Endothelial cell (in vitro differentiated cells): ENCODE data around the gene MAP2K5. TPM values are rescaled to one million over a fixed set of nuclear protein-coding genes. Genes with fewer than 3 reads are reported as not detected.

Experiments used
- DNase-seq: peaks from one replicate; pipeline ENCODE4 v3.0.0; 2021; ENCODE audit warnings: low spot score
- H3K27ac Mint-ChIP-seq: one replicate; pipeline ENCODE4 v1.8.0; 2021; ENCODE audit warnings: mixed read lengths, inconsistent platforms; ENCODE audit not compliant: unreplicated experiment
- H3K27me3 Mint-ChIP-seq: one replicate; pipeline ENCODE4 v1.8.0; 2021; ENCODE audit warnings: mild to moderate bottlenecking, moderate library complexity, mixed read lengths, inconsistent platforms; ENCODE audit not compliant: unreplicated experiment
- H3K36me3 Mint-ChIP-seq: one replicate; pipeline ENCODE4 v1.8.0; 2021; ENCODE audit warnings: mild to moderate bottlenecking, low read depth, mixed read lengths, inconsistent platforms; ENCODE audit not compliant: unreplicated experiment
- H3K4me1 Mint-ChIP-seq: one replicate; pipeline ENCODE4 v1.8.0; 2021; ENCODE audit warnings: mild to moderate bottlenecking, mixed read lengths, inconsistent platforms; ENCODE audit not compliant: unreplicated experiment
- H3K4me3 Mint-ChIP-seq: one replicate; pipeline ENCODE4 v1.8.0; 2021; ENCODE audit warnings: mild to moderate bottlenecking, mixed read lengths, inconsistent platforms; ENCODE audit not compliant: unreplicated experiment
- H3K9me3 Mint-ChIP-seq: one replicate; pipeline ENCODE4 v1.8.0; 2021; ENCODE audit warnings: mixed read lengths, inconsistent platforms; ENCODE audit not compliant: unreplicated experiment
- total RNA-seq: library from RNA; stranded (reverse); fragmentation: NEBNext Ultra II Directional; extraction: Animal tissue kit (Norgen Biotek cat#: 25700); gene quantifications from one replicate; pipeline ENCODE4 v1.2.1, GENCODE V29; 2021; ENCODE audit not compliant: unreplicated experiment
- TF ChIP-seq, protein P1 (sequence below): fragments of 200-600 bp; sonication (generic); IDR thresholded peaks from one replicate; pipeline ENCODE4 v1.5.0; 2021; ENCODE audit warnings: antibody characterized with exemption; ENCODE audit not compliant: unreplicated experiment

MAP2K5 gene
- total RNA-seq, 1 donor from 2014 or later = 22.2 TPM

DNA sequence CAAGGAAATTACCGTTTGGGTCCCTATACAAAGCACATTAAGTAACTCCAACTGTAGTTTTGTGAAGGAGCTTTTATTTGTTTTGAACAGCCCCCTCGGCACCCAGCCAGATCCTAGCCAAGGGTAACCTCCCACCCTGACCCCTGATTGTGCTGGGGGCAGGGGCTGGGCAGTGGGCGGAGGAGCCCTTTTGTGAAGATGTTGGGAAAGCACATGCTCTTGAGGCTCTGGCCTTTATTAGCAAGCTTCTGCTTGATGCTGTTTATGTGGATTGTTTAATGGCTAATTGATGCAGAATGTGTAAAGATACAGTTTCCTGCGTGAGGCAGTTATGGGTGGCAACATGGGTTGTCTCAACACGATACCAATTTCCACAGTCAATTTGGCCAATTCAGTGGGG, 136.5 kb downstream of the MAP2K5 start:
- Mint-ChIP-seq H3K27me3 (no peaks in the 10 kb centered on the region), H3K9me3 (no peaks in the 10 kb centered on the region), H3K4me3 (no peak overlapping the region), H3K27ac (no peak overlapping the region), H3K4me1 (no peaks in the 10 kb centered on the region), H3K36me3 (peaks cover 6% of the 10 kb centered on the region)
- DNase-seq = no peak
- TF ChIP-seq, protein P1, sequence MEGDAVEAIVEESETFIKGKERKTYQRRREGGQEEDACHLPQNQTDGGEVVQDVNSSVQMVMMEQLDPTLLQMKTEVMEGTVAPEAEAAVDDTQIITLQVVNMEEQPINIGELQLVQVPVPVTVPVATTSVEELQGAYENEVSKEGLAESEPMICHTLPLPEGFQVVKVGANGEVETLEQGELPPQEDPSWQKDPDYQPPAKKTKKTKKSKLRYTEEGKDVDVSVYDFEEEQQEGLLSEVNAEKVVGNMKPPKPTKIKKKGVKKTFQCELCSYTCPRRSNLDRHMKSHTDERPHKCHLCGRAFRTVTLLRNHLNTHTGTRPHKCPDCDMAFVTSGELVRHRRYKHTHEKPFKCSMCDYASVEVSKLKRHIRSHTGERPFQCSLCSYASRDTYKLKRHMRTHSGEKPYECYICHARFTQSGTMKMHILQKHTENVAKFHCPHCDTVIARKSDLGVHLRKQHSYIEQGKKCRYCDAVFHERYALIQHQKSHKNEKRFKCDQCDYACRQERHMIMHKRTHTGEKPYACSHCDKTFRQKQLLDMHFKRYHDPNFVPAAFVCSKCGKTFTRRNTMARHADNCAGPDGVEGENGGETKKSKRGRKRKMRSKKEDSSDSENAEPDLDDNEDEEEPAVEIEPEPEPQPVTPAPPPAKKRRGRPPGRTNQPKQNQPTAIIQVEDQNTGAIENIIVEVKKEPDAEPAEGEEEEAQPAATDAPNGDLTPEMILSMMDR = no peak

- Mint-ChIP-seq H3K4me3 (no peak overlapping the region), H3K4me1 (no peaks in the 10 kb centered on the region), H3K36me3 (peaks cover 6% of the 10 kb centered on the region), H3K27ac (no peak overlapping the region), H3K27me3 (no peaks in the 10 kb centered on the region), H3K9me3 (no peaks in the 10 kb centered on the region)
- TF ChIP-seq, protein P1 = no peak
- DNase-seq = no peak
Observed at GRCh38 chr15:67680641-67681040, 138.1 kb downstream of the MAP2K5 start.

GRCh38 chr15:67685008-67685599, 142.6 kb downstream of the MAP2K5 start:
- Mint-ChIP-seq H3K36me3 (peaks cover 6% of the 10 kb centered on the region), H3K4me3 (no peak overlapping the region)

DNA sequence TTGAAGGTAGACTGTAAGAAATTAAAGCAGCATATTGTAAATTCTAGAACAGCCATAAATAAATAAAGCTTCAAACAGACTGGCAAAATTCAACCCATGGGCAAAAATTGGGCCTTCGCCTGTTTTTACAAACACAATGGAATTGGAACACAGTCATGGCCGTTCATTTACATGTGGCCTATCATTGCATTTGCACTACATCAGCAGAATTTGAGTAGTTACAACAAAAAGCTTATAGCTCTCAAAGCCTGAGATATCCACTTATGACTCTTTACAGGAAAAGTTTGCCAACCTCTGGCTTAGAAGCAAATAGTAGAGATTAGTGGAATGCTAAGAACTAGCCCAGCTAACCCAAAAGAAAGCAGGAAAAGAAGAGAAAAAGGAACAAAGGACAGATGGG, 143.2 kb downstream of the MAP2K5 start:
- Mint-ChIP-seq H3K4me1 (no peaks in the 10 kb centered on the region), H3K27me3 (no peaks in the 10 kb centered on the region), H3K27ac (no peak overlapping the region), H3K9me3 (no peaks in the 10 kb centered on the region), H3K4me3 (no peak overlapping the region), H3K36me3 (peaks cover 6% of the 10 kb centered on the region)
- TF ChIP-seq, protein P1 = no peak
- no peak for DNase-seq

More at GRCh38 chr15:67685008-67685599, 142.6 kb downstream of the MAP2K5 start:
- Mint-ChIP-seq H3K4me1 (no peaks in the 10 kb centered on the region), H3K27me3 (no peaks in the 10 kb centered on the region), H3K9me3 (no peaks in the 10 kb centered on the region), H3K27ac (no peak overlapping the region)
- TF ChIP-seq, protein P1 = no peak
- DNase-seq = no peak

- no peak overlapping the region for H3K27ac Mint-ChIP-seq
- no peaks in the 10 kb centered on the region for H3K9me3 Mint-ChIP-seq
- H3K36me3 Mint-ChIP-seq = no peaks in the 10 kb centered on the region
- H3K4me1 Mint-ChIP-seq = no peaks in the 10 kb centered on the region
- DNase-seq = no peak
- H3K4me3 Mint-ChIP-seq = no peak overlapping the region
- H3K27me3 Mint-ChIP-seq = no peaks in the 10 kb centered on the region
- TF ChIP-seq, protein P1 = no peak
Observed at GRCh38 chr15:67690936-67691335, 148.4 kb downstream of the MAP2K5 start.
